ENCODE data around the gene VPS13D. TPM values are rescaled to one million over a fixed set of nuclear protein-coding genes. Genes with fewer than 3 reads are reported as not detected.

VPS13D gene
- total RNA-seq, 1 donor from 2014 or later, result 105 TPM

DNA sequence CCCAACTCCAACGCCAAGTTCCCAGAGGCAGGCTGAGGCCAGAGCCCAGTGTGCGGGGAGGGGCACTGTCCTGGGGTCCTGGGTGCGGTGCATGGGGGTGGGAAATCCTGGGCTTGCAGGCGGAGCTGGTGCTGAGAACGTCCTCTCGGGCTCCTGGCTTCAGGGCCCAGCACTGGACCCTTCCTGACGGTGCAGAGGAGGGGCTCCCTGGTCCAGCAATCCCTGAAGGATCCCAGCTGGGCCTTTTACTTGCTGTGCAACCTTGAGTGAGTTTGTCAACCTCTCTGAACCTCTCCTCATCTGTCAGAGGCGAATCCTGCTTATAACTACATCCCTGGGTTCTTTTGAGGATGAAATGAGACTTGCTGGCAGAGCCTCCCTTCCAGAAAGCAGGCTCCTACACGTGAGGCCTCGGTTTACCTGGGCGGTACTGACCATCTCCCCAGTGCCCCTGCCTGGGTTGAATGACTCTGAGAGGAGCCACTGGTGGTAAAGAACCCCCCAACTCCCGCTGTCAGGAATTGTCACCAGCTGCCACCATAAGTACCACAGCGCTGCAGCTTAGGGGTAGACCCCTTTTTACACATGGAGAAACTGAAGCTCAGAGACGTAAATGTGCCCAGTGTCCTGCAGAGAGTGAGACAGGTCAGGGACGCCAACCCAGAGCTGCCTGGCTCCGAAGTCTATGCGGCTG lies 310.9 kb downstream of the VPS13D start:
- intact Hi-C loops (cut with DNase I), result no loop called here
- DNase-seq (ENCODE audit: missing footprints), result no peak
- ATAC-seq, result peak; percentile 4

DNA sequence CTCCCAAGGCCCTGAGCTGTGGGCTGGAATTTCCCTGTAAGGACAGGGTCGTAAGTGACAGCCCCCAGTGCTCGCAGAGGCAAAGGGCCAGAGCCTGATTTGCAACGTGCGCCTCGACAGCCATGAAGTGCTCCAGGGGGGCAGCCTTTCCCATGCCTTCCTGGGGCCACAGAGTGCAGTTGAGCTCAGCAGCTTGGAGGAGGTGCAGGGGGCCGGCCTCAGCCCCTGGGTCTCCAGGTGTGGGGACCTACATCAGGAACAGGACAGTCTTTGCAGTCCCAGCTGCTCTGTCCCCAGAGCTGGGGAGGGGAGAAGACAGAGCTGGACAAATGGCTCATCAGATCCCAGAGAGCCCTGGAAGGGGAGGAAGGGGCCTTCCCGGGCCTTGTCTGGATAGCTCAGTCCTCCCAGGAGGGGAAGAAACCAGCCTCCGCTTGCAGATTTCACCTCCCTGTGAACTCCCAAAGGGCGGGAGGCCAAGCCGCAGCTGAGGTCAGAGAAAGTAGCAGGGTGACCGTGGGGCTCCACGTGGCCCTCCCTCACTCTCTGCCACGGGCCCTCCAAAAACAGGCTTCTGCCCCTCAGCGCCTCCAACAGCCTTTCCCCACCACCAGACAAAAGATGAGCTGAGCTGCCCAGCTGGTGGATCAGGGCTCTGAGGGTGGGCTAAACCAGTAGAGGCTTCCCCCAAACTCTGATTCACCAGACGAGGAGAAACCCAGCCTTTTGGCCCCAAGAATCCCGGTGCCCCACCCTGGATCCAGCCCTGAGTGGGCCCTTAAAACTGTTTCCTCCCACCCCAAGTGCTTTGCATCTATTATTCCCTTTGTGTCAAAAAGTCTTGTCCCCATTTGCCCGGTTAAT lies 311.7 kb downstream of the VPS13D start:
- ATAC-seq (peak; percentile 34), DNase-seq (ENCODE audit: missing footprints) (no peak)
- intact Hi-C loops (cut with DNase I), result no loop called here

DNA sequence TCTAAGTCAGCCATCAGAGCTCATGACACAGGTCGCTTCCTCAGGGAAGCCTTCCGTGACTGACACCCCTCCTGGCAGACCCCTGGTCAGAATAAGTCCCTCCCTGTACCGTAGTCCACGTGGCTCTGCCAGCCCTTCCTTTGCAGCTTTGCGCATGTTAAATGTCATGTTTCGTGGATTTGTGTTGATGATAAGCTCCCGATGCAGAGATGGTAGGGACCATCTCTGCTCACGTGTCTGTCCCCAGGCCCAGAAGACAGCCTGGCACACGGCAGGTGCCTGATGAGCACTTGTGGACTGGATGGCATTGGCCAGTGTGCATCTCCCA lies 312.3 kb downstream of the VPS13D start:
- ATAC-seq, result no peak
- intact Hi-C loops (cut with DNase I), result no loop called here
- DNase-seq (ENCODE audit: missing footprints), result no peak

DNA sequence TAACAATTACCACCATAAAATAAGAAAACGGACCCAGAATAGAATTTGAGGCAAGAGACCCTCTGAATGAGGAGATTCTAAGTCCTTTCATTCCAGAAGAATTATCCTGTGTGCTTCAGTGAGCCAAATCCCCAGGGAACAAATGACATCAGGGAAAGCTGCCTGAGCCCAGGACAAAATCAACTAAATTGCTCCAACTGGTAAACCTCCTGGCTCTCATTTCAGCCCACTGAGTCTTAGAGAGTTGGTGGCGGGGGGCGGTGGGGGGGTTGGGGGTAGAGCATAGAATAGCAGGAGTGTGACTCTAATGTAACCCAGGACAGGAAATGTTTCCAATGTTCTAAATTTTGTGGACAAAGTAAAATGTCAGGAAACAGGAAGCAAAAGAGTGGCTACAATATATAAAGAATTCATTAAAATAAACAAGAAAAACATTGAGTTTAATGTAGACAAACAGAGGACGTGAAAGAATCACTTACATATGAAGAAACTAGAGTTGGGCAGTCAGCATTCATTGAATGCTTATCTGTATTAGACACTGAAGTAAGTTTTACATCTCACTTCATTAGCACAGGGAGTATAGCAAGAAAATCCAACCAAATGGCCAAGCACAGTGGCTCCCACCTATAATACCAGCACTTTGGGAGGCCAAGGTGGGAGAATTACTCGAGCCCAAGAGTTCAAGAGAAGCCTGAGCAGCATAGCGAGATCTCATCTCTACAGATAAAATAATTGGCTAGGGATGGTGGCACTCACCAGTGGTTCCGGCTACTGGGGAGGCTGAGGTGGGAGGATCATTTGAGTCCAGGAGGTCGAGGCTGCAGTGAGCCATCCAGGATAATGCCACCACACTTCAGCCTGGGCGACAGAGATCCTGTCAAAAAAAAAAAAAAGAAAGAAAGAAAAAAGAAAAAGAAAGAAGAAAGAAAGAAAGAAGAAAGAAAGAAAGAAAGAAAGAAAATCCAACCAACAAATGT lies 313.1 kb downstream of the VPS13D start:
- DNase-seq (ENCODE audit: missing footprints) (no peak), ATAC-seq (no peak)
- intact Hi-C loops (cut with DNase I), result no loop called here

DNA sequence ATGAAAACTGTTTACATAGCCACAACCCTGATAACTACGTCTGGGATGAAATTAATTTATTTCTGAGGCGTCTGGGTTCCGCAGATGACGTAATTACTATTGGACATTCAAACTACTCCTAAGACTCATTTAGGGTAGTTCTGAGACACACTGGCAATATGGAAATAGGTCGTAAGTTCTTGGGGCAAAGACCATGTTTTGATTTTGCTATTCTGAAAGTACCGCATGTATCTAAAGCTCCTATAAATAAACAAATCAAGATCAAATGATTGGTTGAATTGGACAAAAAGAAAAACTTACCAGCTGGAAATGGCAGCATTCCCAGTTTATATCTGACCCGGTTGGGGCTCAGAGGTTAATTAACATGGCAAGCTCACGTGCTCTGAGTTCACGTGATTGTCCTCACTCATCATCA lies 313.9 kb downstream of the VPS13D start:
- ATAC-seq (no peak), DNase-seq (ENCODE audit: missing footprints) (no peak)
- intact Hi-C loops (cut with DNase I), result no loop called here

DNA sequence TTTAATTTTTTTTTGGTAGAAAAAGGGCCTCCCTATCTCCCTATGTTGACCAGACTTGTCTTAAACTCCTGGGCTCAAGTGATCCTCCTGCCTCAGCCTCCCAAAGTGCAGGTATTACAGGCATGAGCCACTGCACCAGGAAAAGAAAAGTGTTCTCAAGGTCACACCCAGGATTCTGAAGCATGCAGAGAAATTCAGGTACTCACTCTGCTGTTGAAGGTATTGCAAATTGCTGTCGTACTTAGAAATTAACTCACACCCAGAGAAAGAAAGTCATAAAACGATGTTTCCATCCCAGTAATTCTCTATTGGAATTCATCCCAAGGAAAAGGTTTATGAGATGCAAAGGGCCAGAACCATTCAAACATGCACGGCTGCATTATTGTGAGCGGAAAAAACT lies 314.5 kb downstream of the VPS13D start:
- ATAC-seq (no peak), DNase-seq (ENCODE audit: missing footprints) (no peak)
- intact Hi-C loops (cut with DNase I), result no loop called here

DNA sequence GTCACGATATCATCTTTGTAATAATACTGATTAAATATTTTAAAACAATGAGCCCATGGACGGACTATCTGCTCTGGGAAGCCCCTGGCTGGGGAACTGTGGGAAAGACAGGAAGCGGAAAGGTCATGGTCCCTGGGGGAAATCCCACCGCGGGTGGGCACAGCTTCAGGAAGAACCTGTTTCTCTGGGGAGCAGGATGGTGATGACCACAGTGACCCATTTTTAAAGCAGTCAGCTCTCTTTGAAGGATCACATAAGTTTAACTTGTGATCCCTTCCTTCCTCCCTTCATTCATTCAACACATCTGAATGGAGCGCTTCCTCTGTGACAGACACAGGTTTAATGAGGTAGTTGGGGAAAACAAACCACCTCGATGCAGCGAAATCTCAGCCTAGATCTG lies 315.2 kb downstream of the VPS13D start:
- DNase-seq (ENCODE audit: missing footprints), result no peak
- intact Hi-C loops (cut with DNase I), result no loop called here
- no peak for ATAC-seq

DNA sequence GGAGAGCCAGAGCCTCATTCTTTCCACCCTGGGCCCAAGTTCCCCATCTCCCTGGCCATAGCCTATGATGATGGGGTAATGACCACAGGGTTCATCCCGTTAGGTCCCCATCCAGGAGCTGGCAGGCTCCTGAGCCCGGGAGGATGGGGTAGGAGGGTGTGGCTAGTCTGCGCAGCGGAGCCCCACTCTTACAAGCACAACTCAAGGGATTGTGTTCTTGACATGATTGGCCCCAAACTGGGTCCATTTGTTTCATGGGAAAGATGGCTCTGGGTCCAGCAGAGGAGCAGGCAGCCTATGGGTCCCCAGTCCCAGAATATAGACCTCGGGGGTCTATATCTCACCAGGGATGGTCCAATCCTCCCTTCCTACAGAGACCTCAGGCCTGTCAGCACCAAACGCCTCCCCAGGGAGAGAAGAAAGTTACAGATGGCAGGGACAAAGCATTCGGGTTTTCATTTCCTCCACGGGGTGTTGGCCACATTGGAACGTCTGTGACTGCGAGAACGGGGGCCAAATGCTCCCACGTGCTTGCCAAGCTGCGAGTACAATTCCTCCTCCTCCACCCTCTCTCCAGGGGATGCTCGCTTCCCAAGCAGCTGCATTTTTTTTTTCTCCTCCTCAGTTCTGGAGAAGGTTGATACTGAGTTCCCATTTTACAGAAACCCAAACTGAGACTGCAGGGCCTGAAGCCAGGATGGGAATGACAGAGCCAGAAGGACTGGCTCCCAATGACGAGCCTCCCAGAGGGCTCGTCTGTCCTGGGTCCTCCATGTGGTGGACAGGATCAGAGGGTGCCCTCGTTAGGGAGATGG lies 317.1 kb downstream of the VPS13D start:
- peak; percentile 87 for DNase-seq (ENCODE audit: missing footprints)
- intact Hi-C loops (cut with DNase I), result no loop called here
- ATAC-seq, result peak; percentile 73

DNA sequence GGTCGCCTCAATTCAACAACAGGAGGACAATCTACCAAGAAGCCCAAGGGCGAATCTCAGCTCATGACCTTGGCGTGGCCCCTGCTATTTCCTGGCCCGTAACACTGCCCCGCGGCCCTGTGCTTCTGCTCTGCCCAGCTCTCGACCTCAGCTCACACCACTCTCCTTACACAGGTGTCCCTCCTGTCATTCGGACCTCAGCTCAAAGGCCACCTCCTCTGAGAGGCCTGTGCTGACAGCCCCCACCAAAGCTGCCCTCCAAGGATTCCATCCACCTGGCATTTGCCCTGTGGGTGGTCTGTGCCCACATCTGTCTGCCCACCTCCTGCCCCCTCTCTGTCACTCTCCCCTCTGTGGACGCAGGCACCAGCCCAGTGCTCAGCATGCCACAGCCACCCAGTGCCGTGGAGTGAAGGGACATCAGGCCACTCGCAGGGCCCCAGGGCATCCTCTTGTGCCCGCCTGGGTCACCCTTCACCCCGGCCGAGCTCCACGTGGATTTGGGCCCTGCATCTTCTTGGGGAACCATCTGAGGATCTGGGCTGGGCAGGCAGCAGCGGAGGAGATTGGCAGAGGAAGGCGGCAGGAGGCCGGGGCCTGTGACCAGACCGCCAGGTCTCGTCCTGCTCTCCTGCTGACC lies 317.9 kb downstream of the VPS13D start:
- DNase-seq (ENCODE audit: missing footprints), result no peak
- intact Hi-C loops (cut with DNase I), result no loop called here
- no peak for ATAC-seq

DNA sequence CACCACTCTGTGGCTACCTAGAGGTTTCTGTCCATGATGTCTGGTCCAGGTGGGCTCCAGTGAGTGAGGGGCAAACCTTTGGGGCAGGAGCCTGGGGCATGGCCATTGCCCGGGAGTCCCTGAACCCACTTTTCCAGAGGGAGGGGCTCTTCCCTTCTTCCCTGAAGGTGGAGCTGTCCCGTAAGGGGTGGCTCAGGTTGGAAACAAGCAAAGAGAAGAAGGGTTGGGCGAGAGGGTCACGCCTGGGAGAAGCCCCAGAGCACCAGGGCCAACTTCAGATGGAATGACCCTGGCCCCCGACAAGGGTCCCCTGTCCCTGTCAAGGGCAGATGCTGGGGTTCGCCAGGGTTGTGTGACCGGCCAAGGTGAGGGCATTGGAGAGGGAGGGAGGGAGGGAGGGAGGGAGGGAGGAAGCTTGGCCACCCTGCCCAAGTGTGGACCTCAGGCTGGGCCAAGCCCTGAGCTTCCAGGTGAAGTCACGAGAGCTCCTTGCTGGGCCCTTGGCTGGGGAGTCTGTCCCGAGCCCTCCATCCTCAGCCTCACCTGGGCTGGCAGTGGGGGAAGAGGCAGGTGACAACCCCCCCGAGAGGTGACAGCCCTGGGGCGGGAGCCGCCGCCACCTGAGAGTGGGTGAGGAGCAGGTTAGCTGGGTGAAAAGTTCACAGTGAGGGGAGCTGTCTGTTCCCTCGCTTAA lies 318.6 kb downstream of the VPS13D start:
- DNase-seq (ENCODE audit: missing footprints), result no peak

DNA sequence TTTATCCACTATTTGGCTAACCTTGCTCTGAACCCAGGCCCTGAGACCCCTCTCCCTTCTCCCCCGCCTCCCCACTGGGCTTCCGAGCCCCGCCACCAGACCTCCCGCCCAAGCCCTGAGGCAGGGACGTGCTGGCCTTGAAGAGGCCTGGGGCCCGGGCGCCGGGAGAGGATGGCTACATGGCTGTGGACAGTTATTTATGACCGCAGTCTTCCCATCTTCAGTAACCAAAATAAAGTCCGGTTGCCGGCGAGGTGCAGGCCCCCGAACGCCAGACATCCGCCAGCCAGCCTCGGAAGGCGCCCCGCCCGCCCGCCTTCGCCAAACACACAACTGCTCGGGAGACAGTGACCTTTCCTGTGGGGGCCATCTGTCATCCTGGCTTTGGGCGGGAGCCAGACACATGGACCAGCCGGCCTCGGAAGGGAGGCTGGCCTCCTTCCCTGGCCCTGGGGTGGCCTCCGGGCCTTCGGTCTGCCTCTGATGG lies 319.2 kb downstream of the VPS13D start:
- no peak for ATAC-seq
- intact Hi-C loops (cut with DNase I), result no loop called here
- no peak for DNase-seq (ENCODE audit: missing footprints)

More for the DNA sequence above, 318.6 kb downstream of the VPS13D start:
- ATAC-seq, result no peak
- intact Hi-C loops (cut with DNase I), result no loop called here

DNA sequence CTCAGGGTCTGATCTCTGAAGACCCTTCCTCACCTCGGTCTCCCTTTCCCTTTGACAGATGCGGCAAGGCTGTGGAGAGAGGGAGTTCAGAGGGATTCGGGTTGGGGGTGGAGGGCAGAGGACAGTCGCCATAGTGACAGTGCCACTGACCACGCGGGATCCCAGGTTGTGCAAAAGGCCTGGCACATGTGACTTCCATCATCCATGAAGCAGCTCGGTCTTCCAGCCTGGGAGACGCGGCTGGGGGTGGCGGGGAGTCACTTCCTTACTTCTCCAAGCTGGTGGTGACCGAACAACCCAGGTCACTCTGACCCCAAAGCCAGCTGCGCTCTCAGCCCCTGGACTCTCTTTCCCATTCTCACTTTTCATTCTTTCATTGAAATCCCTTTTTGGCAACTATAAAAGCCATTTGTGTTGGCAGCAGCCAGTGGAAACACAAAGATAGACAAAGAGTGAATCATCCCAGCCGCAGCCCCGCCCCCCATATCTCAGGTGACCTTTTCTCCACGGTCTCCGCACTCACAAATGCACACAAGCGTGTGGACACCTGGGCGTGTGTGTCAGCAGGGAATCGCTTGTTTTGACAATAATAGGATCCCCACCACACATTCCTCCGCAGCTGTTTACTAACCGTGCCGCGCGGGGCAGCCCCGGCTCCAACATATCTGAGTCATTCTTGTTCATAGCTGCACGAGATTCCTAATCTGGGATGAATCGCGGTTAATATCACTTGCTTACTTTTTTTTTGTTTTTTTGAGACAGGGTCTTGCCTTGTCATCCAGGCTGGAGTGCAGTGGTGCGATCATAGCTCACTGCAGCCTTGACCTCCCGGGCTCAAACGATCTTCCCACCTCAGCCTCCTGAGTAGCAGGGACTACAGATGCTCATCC lies 319.9 kb downstream of the VPS13D start:
- DNase-seq (ENCODE audit: missing footprints) (no peak), ATAC-seq (peak; percentile 14)

DNA sequence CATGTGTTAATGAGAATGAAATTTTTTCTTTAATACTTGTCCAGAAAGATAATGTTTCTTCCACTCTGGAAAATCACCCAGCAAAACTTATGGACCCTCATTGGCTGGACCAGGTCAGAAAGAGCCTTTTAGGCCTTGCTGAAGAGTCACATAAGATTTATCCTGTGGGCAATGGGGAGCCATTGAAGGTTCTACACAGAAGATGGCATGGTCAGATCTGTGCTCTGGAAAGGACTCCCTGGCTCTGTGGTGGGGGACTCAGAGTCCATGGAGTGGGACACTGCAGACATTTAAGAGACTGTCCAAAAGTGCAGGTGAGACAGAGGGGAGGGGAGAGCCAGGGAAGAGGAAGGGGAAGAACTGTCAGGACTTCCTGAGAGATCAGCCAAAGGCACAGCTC lies 321.8 kb downstream of the VPS13D start:
- DNase-seq (ENCODE audit: missing footprints), result no peak
- ATAC-seq, result no peak
- intact Hi-C loops (cut with DNase I), result loop anchor here (5.0 kb wide), 2 partner anchors 39 to 66 kb away; partner anchors contain the start of gene DHRS3

More for the DNA sequence above, 319.9 kb downstream of the VPS13D start:
- intact Hi-C loops (cut with DNase I), result loop anchor here (5.0 kb wide), 2 partner anchors 37 to 68 kb away; partner anchors contain the start of gene DHRS3

DNA sequence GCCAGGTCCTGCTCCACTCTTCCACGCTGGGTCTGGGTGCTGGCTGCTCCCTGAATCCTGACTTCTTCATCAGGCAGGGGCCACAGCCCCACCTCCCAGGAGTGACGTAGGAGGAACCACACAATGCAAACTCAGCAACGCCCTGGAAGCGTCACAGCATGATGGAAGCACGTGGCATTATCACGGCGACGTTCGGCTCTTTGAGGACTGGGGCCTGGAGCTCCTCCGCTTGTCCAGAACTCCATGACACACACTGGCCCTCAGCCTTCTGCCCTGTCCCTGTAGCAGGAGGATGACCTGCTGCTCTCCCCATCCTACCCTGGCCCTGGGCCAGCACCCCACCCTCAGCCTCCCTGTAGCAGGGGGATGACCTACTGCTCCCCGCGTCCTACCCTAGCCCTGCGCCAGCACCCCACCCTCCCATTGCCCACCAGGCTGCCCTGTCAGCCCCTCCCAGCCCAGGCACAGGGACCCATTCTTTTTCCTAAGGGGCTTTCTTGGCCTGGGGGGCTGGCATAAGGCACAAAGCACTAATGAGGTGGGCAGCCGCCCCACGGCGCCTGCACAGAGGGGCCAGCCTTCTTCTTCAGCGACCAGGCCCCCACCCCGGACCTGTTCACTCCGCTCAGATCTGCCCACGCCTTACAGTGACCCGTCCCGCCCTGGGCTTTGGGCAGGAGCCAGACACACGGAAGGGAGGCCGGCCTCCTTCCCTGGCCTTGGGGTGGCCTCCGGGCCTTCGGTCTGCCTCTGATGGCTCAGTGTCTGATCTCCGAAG lies 322.5 kb downstream of the VPS13D start:
- DNase-seq (ENCODE audit: missing footprints), result no peak
- intact Hi-C loops (cut with DNase I), result loop anchor here (5.0 kb wide), 2 partner anchors 40 to 65 kb away; partner anchors contain the start of gene DHRS3
- no peak for ATAC-seq

Measured in Right ventricle myocardium inferior (tissue), 1 donor.